BLaER1 (cell line): ENCODE data around the gene CR1L.
"Not testable (repeated sequence)": the region's sequence is repeated elsewhere in the genome, so short reads cannot be mapped to it uniquely, and the experiment has no call there.

Experiments used
- H3K27ac ChIP-seq: shearing (Covaris generic); formaldehyde crosslinking; 2 replicates; pipeline ENCODE4 v1.8.1; 2022
- H3K27me3 ChIP-seq: shearing (Covaris generic); formaldehyde crosslinking; 2 replicates; pipeline ENCODE4 v1.8.1; 2022
- H3K36me3 ChIP-seq: shearing (Covaris generic); formaldehyde crosslinking; 2 replicates; pipeline ENCODE4 v1.8.1; 2022
- H3K4me1 ChIP-seq: shearing (Covaris generic); formaldehyde crosslinking; 2 replicates; pipeline ENCODE4 v1.8.1; 2022
- H3K4me2 ChIP-seq: shearing (Covaris generic); formaldehyde crosslinking; 2 replicates; pipeline ENCODE4 v1.8.1; 2022
- H3K4me3 ChIP-seq: shearing (Covaris generic); formaldehyde crosslinking; 2 replicates; pipeline ENCODE4 v1.8.1; 2022
- H3K9ac ChIP-seq: shearing (Covaris generic); formaldehyde crosslinking; 2 replicates; pipeline ENCODE4 v1.8.1; 2022
- H3K9me3 ChIP-seq: shearing (Covaris generic); formaldehyde crosslinking; 2 replicates; pipeline ENCODE4 v1.8.1; 2022
- H4K20me1 ChIP-seq: shearing (Covaris generic); formaldehyde crosslinking; 2 replicates; pipeline ENCODE4 v1.8.1; 2022
- Cebpa-rat ChIP-seq: shearing (Covaris generic); IDR thresholded peaks from 2 replicates; pipeline ENCODE4 v1.8.1; 2022

The CR1L gene

DNA sequence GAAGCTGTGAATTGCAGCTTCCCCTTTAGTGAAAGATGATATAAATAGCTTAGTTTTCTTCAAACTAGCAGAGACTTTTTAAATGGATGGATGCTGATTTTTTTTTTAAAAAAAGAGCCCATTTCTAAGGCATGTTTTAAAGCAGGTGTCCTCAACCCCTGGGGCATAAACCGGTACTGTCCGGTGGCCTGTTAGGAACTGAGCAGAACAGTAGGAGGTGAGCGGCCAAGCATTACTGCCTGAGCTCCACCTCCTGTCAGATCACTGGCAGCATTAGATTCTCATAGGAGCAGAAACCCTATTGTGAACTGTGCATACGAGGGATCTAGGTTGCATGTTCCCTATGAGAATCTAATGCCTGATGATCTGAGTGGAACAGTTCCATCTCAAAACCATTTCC is 31.2 kb downstream of the CR1L start:
- no peak for TF ChIP-seq Cebpa-rat
- Histone ChIP-seq H3K27me3 (no peaks in the 10 kb centered on the region), H3K4me1 (peaks cover 7% of the 10 kb centered on the region; the same call in 1 of the 2 replicates)

DNA sequence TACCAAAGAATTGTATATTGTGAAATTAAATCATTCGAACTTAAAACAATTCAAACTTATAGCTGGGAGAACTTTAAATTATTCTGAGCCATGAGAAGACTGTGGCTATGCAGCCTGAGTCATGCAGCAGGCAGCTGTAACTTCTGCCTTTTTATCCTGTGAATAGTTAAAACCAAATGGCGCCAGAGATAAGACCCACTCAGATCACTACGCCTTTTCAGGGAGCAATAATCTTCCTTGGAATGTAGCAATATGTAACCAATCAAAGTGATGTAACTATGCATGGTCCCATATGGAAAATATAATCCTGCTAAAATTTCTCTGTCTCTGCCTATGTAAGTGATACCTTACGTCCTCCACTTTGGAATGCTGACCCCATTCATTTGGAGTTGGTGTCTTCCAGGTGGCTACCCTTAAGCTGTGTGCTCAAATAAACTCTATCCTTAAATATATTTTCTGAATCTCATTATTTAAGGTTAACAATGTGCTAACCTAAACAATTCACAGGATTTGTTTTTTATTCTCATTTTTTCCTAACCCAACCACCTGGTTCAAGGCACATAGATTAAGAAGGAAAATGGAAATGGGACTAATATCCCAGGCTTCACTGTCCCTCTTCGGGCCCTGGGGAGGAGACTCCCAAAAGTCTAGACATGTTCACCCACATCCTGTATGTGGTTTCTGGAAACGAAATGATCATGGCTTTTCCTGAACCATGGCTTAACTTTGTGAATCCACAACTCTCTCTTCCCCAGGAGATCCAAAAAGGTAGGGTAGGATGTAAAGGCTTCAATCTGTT is 35.9 kb downstream of the CR1L start:
- H3K4me2 ChIP-seq, H3K27ac ChIP-seq, H3K9ac ChIP-seq: not testable (repeated sequence)

More for the DNA sequence above, 31.2 kb downstream of the CR1L start:
- Histone ChIP-seq H3K36me3 (no peaks in the 10 kb centered on the region), H3K9ac (no peak overlapping the region), H3K4me2 (no peak overlapping the region), H3K27ac (no peak overlapping the region), H4K20me1 (no peaks in the 10 kb centered on the region), H3K9me3 (no peaks in the 10 kb centered on the region; the same call in 1 of the 2 replicates), H3K4me3 (no peak overlapping the region)

DNA sequence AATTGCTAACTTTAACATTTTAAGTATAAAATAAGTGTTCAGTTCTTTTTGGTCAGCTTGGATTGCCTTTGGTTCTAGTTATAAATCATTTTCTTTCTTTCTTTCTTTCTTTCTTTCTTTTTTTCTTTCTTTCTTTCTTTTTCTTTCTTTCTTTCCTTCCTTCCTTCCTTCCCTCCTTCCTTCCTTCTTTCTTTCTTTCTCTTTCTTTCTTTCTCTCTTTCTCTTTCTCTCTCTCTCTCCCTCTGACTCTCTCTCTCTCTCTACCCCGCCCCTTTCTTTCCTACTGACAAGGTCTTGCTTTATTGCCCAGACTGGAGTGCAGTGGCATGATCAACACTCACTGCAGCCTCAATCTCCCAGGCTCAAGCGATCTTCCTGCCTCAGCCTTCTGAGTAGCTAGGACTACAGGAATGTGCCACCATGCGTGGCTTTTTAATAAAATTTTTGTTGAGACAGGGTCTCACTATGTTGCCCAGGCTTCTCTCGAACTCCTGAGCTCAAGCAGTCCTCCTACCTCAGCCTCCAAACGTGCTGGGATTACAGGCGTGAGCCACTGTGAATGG is 38.0 kb downstream of the CR1L start:
- H3K4me1 ChIP-seq = not testable (repeated sequence)

More for the DNA sequence above, 35.9 kb downstream of the CR1L start:
- H4K20me1 ChIP-seq, H3K4me3 ChIP-seq, H3K9me3 ChIP-seq, H3K4me1 ChIP-seq, H3K36me3 ChIP-seq, H3K27me3 ChIP-seq: not testable (repeated sequence)

DNA sequence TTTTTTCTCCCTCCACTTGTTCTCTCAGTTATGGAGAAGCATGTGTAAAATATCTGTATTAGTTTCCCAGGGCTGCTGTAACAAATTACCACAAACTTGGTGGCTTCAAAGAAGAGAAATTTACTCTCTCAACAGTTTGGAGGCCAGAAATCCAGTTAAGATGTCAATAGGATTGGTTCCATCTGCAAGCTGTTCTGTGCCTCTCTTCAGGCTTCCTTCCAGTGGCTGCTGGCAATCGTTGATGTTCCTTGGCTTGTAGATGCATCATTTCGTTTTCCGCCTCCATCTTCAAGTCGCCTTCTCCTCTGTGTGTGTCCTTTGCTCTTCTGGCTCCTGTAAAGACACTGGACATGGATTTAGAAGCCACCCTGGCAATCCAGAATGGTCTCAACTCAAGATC is 45.6 kb downstream of the CR1L start:
- H4K20me1 ChIP-seq, H3K27me3 ChIP-seq, H3K36me3 ChIP-seq, H3K4me1 ChIP-seq, H3K4me2 ChIP-seq, H3K4me3 ChIP-seq, H3K9ac ChIP-seq, H3K27ac ChIP-seq, H3K9me3 ChIP-seq: not testable (repeated sequence)

More for the DNA sequence above, 38.0 kb downstream of the CR1L start:
- H3K4me3 ChIP-seq, H3K9me3 ChIP-seq, H3K27ac ChIP-seq, H3K9ac ChIP-seq, H3K36me3 ChIP-seq, H4K20me1 ChIP-seq, H3K4me2 ChIP-seq, H3K27me3 ChIP-seq: not testable (repeated sequence)

DNA sequence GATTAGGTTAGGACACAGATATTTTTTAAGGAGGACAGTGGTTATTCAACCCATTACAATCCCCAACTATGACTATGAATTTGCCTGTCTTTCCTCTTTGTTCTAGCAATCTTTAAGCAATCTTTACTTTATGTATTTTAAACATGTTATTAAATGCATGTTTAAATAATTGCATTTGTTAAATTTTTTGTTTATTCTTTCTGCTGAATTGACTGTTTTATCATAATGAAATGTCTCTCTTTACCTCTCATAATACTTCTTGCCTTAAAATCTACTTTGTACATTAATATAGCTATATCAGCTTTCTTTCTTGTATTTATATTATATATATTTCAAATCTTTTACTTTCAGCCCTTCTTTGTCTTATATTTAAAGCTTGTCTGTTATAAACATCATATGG is 46.1 kb downstream of the CR1L start:
- Histone ChIP-seq H3K4me2 (no peak overlapping the region), H3K9ac (no peak overlapping the region), H3K27ac (no peak overlapping the region), H3K4me1 (peaks cover 2% of the 10 kb centered on the region; the same call in 1 of the 2 replicates), H3K36me3 (no peaks in the 10 kb centered on the region), H3K9me3 (no peaks in the 10 kb centered on the region), H4K20me1 (no peaks in the 10 kb centered on the region), H3K4me3 (no peak overlapping the region), H3K27me3 (no peaks in the 10 kb centered on the region)
- no peak for TF ChIP-seq Cebpa-rat

DNA sequence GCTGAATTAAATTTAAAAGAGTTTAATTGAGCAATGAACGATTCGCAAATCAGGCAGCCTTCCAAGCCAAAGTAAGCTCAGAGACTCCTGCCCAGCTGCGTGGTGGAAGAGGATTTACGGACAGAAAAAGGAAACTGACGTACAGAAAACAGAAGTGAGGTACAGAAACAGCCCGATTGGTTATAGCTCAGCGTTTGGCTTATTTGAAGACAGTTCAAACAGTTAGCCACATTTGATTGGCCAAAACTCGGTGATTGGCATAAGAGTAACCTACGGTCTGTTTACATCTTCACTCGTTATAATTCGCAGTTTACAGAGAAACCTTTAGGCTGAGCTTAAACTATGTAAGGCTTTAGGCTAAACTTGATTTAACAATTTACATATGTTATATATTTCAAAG is 46.9 kb downstream of the CR1L start:
- Histone ChIP-seq H3K4me2 (no peak overlapping the region), H3K9ac (no peak overlapping the region)
- no peak for TF ChIP-seq Cebpa-rat

DNA sequence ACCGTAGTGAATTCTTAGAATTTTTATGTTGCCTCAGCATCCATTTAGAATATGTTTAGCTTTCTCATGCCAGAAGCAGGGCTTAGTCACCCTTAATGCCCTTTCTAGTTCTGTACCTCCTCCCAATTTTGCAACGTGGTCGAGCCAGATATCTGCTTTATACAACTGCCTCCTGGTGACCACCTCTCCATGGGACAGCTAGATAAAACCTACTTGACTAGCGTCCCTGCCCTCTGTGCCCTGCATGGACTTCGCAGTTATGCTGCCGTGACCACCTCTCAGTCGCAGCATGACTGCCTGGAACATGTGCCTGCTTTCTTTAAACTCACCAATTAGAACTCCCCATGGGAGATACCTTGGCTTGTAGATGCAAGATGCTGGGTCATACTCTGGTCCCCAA is 47.4 kb downstream of the CR1L start:
- not testable (repeated sequence) for H3K27ac ChIP-seq, H3K4me2 ChIP-seq, H3K9me3 ChIP-seq, H4K20me1 ChIP-seq, H3K4me3 ChIP-seq, H3K36me3 ChIP-seq, H3K27me3 ChIP-seq, H3K9ac ChIP-seq
- H3K4me1 ChIP-seq = peaks cover 14% of the 10 kb centered on the region

More for the DNA sequence above, 46.9 kb downstream of the CR1L start:
- no peaks in the 10 kb centered on the region for H3K27me3 ChIP-seq
- H4K20me1 ChIP-seq = no peaks in the 10 kb centered on the region
- H3K4me3 ChIP-seq = no peak overlapping the region
- H3K4me1 ChIP-seq = peaks cover 9% of the 10 kb centered on the region
- no peaks in the 10 kb centered on the region for H3K36me3 ChIP-seq
- no peak overlapping the region for H3K27ac ChIP-seq
- no peaks in the 10 kb centered on the region for H3K9me3 ChIP-seq

DNA sequence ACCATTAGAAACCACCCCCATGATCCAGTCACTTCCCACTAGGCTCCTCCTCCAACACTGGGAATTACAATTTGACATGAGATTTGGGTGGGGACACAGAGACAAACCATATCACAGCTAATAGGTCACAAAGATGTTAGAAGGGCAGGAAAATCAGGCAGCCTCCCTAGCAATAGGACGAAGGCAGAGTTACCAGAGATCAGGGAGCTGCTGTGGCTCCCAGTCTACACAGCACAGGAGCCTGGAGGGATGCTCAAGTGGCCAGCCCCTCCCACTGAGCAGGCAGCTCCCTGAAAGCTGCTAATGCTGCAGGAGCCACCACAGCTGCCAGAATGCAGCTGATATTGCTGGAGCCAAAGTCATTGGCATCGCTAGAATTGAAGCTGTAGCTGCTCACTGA is 51.0 kb downstream of the CR1L start:
- Histone ChIP-seq H3K9ac (no peak overlapping the region), H4K20me1 (no peaks in the 10 kb centered on the region), H3K27ac (no peak overlapping the region), H3K27me3 (no peaks in the 10 kb centered on the region), H3K4me1 (peaks cover 28% of the 10 kb centered on the region), H3K4me2 (peak overlapping the region; percentile 4; the same call in 1 of the 2 replicates), H3K36me3 (no peaks in the 10 kb centered on the region), H3K4me3 (no peak overlapping the region), H3K9me3 (no peaks in the 10 kb centered on the region)
- no peak for TF ChIP-seq Cebpa-rat

DNA sequence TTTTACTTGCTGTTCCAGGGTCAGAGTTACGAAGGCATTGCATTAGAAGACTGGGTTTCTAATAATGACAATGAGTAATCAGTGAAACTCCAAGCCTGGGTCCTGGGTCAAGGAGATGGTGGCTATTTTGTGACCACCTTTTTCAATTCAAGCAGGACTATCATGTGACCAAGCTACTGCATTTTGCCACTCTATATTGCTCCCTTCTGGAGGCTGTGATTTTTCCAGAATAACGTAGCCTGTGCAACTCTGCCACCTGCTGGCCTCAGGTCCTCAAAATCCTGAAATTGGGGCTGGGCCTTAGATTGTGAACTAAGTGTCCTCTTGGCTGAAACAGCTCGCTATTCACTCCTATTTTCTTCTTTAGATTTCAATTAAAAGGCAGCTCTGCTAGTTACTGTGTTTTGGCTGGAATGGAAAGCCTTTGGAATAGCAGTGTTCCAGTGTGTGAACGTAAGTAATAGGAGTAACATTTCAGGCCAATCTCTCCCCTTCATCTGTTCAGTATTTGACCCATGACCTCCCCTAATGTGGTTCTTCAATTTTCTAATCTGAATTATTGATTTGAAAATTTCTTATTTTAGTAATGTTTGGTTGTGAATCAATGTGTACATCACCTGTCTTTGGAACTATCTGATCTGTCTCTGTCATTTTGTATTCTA is 54.0 kb downstream of the CR1L start:
- no peak for TF ChIP-seq Cebpa-rat
- no peaks in the 10 kb centered on the region for H3K27me3 ChIP-seq

DNA sequence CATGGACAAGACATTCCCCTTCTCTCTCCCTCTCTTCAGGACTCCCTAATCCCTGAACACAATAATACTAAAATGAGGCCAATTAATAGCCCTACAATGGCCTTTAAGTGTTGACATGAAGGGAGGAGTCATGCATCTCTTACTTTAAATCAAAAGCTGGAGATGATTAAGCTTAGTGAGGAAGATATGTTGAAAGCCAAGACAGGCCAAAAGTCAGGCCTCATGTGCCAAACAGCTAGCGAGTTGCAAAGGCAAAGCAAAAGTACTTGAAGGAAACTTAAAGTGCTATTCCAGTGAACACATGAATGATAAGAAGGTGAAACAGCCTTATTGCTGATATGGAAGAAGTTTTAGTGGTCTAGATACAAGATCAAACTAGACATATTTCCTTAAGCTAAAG is 57.4 kb downstream of the CR1L start:
- Histone ChIP-seq H3K4me1 (peaks cover 14% of the 10 kb centered on the region), H4K20me1 (no peaks in the 10 kb centered on the region), H3K9me3 (no peaks in the 10 kb centered on the region), H3K27ac (no peak overlapping the region), H3K36me3 (no peaks in the 10 kb centered on the region), H3K27me3 (no peaks in the 10 kb centered on the region), H3K4me3 (no peak overlapping the region), H3K4me2 (no peak overlapping the region), H3K9ac (no peak overlapping the region)
- no peak for TF ChIP-seq Cebpa-rat

More for the DNA sequence above, 54.0 kb downstream of the CR1L start:
- H3K27ac ChIP-seq = no peak overlapping the region
- peaks cover 28% of the 10 kb centered on the region for H3K4me1 ChIP-seq
- no peak overlapping the region for H3K9ac ChIP-seq
- H3K9me3 ChIP-seq = no peaks in the 10 kb centered on the region
- no peak overlapping the region for H3K4me2 ChIP-seq
- H3K4me3 ChIP-seq = no peak overlapping the region
- H4K20me1 ChIP-seq = no peaks in the 10 kb centered on the region
- H3K36me3 ChIP-seq = no peaks in the 10 kb centered on the region
